Measurements from ENCODE around the gene EPHA8.

The EPHA8 gene

GRCh38 chr1:22592919-22593790 lies 29.9 kb downstream of the EPHA8 start:
- DNase-seq (ENCODE audit: low read depth, low spot score): no peak

DNA sequence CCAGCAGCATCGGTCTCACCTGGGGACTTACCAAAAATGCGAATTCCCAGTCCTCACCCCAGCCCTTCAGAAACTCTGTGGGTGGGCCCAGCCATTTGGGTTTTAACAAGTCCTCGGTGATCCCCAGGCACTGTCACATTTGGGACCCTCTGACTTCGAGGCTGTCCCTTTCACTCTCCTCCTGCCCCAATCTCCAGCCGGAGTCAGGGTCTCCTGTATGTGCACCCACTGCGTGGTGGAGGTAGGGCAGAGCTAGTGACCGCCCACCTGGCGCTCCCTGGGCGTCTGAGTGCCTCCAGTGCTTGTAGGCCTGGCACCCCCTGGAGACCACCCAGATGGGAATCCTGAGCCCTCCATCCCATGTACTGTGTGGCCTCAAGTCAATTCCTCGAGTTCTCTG lies 31.1 kb downstream of the EPHA8 start:
- DNase-seq (ENCODE audit: low read depth, low spot score): no peak

DNA sequence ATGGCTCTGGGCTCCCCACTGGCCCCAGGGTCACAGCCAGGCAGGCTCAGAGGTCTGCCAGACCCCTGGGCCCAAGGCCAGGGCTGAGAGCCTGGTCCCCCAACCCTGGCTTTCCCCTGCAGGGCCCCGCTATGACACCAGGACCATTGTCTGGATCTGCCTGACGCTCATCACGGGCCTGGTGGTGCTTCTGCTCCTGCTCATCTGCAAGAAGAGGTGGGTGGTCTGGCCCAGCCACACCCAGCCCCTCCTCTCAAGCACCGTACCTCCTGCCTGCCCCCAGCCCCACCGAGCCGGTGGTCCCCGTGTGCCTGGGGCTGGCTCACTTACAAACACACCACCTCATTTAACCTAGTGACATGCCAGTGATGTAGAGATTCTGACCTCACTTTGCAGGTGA lies 31.8 kb downstream of the EPHA8 start:
- no peak for DNase-seq (ENCODE audit: low read depth, low spot score)

DNA sequence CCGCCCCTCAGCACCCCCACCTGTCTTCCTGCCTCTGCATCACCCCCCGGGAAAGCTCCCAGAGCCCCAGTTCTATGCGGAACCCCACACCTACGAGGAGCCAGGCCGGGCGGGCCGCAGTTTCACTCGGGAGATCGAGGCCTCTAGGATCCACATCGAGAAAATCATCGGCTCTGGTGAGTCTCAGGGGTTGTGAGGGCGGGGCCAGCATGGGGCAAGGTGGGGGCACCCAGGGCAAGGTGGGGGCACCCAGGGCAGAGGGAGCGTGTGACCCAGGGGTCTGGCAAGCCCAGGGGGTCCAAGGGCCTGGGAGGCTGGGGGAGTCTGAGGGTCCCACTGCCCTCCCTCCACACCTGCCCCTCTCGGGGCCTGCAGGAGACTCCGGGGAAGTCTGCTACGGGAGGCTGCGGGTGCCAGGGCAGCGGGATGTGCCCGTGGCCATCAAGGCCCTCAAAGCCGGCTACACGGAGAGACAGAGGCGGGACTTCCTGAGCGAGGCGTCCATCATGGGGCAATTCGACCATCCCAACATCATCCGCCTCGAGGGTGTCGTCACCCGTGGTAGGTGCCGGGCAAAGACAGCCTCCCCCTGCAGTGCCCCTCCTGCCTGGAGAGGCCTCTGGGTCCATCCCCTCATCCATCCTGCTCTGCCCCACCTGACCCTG lies 34.1 kb downstream of the EPHA8 start:
- DNase-seq (ENCODE audit: low read depth, low spot score): no peak

GRCh38 chr1:22597996-22598395 lies 34.7 kb downstream of the EPHA8 start:
- no peak for DNase-seq (ENCODE audit: low read depth, low spot score)

DNA sequence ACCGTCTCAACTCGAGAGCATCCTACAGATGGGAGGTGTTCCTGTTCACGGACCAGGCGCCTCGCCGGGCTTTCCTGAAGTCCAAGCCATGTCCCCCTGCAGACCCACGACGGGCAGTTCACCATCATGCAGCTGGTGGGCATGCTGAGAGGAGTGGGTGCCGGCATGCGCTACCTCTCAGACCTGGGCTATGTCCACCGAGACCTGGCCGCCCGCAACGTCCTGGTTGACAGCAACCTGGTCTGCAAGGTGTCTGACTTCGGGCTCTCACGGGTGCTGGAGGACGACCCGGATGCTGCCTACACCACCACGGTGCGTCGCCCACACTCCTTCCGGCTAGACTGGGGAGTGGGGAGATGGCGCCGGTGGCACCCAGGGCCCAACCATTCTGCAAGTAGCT lies 35.4 kb downstream of the EPHA8 start:
- no peak for DNase-seq (ENCODE audit: low read depth, low spot score)

GRCh38 chr1:22600071-22600816 lies 37.0 kb downstream of the EPHA8 start:
- DNase-seq (ENCODE audit: low read depth, low spot score): no peak

DNA sequence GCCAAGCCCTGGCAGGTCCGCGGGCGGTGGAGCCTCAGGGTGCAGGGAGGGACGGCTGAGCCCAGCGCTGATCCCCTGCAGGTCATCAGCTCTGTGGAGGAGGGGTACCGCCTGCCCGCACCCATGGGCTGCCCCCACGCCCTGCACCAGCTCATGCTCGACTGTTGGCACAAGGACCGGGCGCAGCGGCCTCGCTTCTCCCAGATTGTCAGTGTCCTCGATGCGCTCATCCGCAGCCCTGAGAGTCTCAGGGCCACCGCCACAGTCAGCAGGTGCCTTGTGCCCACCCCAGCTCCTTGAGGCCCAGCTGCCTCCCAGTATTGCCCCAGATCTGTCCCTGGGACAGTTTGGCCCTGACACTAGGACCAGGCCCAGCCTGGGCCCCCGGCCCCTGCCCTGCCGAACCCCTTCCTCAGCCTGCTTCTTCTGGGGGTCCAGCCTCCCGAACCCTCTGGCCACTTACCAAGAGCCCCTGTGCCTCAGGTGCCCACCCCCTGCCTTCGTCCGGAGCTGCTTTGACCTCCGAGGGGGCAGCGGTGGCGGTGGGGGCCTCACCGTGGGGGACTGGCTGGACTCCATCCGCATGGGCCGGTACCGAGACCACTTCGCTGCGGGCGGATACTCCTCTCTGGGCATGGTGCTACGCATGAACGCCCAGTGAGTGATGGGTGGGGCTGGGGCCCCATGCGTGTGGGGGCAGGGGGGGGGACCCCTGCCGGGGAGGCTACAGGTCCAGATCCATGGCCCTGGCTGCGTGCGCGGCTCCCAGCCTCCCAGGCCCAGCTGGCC lies 37.7 kb downstream of the EPHA8 start:
- no peak for DNase-seq (ENCODE audit: low read depth, low spot score)

DNA sequence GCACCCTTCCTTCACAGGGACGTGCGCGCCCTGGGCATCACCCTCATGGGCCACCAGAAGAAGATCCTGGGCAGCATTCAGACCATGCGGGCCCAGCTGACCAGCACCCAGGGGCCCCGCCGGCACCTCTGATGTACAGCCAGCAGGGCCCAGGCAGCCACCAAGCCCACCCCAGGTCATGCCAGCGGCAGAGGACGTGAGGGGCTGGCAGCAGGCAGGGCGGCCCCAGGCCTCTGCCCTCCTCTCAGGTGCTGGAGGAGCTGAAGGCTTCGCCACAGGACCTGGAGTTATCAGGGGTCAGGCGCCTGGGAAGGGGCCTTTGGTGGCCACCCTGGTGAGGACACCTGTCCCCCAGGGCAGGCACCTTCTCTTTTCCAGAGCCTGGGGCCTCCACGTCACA lies 38.3 kb downstream of the EPHA8 start:
- DNase-seq (ENCODE audit: low read depth, low spot score): no peak

- DNase-seq (ENCODE audit: low read depth, low spot score): no peak
These were observed 38.9 kb downstream of the EPHA8 start for GRCh38 chr1:22602060-22602740.

DNA sequence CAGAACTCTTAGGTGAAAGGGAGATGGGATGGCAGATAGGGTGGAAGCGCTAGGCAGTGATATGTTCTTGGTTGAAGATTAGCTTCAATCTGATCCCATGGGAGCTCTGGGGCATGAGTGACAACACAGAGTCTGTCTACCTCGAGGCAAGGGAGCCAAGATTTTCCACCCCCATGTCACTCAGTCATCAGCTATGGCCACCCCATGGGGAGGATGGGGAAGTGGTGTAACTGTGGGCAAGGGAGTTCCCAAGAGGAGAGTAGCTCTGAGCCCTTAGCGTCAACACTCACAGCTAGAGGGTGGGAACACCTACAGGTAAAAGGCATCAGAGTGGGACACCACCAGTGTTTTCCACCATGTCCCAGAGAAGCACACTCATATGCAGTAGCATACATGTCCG lies 42.9 kb downstream of the EPHA8 start:
- no peak for DNase-seq (ENCODE audit: low read depth, low spot score)

DNA sequence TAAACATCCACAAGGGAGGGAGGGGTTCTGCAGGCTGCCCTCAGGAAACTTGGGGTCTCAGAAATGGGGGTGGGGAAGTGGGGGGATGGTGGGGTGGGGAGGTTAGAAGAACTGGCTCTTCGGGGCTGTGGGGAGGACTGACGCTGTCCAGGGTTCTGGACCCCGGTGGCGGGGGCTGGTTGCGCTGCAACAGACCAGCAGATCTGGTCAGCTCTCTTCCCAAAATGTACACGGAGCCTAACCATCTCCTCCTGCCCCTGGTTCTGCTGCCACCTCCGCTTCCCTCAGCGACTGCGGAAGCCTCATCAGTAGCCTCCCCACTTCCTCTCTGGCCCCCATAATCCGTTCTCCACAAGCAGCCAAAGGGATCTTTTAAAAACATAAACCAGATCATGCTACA lies 43.9 kb downstream of the EPHA8 start:
- DNase-seq (ENCODE audit: low read depth, low spot score): no peak

DNA sequence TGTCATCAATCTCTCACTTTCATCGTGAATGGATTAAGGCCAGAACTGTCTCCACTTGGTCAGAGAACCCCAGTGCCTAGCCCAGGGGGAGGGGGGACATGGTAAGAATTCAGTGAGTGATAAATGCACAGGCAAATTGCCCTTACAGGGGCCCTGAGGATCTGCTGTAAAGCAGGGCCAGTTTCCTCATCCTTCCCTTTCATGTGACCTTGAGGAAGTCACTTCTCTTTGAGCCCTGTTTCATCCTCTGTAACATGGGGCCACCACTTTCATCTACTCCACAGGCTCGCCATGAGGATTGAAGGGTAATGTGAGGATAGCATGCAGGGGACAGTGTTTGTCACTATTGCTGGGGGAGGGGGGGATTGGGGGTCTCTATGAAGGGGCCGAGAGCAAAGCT lies 45.1 kb downstream of the EPHA8 start:
- DNase-seq (ENCODE audit: low read depth, low spot score): no peak

GRCh38 chr1:22609291-22609690 lies 46.0 kb downstream of the EPHA8 start:
- DNase-seq (ENCODE audit: low read depth, low spot score): no peak

- DNase-seq (ENCODE audit: low read depth, low spot score): no peak
These were observed 48.2 kb downstream of the EPHA8 start for GRCh38 chr1:22611530-22611947.

- DNase-seq (ENCODE audit: low read depth, low spot score): no peak
These were observed 49.6 kb downstream of the EPHA8 start for GRCh38 chr1:22612671-22613571.

GRCh38 chr1:22613572-22613918 lies 50.3 kb downstream of the EPHA8 start:
- DNase-seq (ENCODE audit: low read depth, low spot score): no peak

- no peak for DNase-seq (ENCODE audit: low read depth, low spot score)
These were observed 50.7 kb downstream of the EPHA8 start for GRCh38 chr1:22613951-22614350.

DNA sequence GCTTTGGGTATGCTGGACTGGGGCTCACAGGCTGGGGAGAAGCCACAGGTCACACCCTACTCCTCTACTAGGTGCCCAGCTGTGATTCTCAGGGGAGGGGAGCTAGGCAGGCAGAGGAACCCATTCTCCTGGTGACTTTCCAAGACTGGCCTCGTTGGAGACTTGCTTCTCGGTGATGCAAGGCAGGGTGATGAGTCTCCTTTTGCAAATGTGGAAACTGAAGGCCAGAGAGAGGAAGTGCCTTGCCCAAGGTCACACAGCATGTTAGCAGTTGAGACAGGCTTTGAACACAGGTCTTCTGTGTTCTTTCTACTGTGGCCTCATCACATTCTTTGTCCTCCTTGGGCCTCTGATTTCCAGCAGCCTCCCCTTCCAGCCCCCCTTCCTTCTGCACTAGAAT lies 52.6 kb downstream of the EPHA8 start:
- no peak for DNase-seq (ENCODE audit: low read depth, low spot score)

DNA sequence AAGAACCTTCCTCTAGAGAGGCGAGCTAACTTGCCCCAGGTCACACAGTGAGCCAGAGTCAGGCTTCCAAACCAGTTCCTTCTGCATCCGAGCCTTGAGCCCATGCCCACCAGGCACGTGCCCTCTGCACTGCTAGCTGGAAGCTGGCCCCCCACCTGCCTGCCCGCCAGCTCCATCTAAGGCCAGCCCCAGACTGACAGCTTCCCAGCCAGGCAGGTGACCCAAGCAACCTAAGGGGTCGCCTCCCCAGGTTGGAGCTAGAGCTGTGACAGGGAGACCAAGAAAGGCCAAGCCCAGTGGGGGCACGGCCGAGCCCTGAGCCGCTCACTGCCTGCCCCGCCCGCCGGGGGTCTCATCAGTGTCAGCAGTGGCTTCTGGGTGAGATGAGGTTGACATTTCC lies 53.3 kb downstream of the EPHA8 start:
- no peak for DNase-seq (ENCODE audit: low read depth, low spot score)
